ENCODE data around the gene APOB. TPM values are rescaled to one million over a fixed set of nuclear protein-coding genes. Genes with fewer than 3 reads are reported as not detected.

APOB gene
- total and polyA plus RNA-seq, 2 of the 13 experiments (the other 11 are each of a cell fraction or from before 2014, with no cell fraction given), result 1,569 to 2,515 TPM

DNA sequence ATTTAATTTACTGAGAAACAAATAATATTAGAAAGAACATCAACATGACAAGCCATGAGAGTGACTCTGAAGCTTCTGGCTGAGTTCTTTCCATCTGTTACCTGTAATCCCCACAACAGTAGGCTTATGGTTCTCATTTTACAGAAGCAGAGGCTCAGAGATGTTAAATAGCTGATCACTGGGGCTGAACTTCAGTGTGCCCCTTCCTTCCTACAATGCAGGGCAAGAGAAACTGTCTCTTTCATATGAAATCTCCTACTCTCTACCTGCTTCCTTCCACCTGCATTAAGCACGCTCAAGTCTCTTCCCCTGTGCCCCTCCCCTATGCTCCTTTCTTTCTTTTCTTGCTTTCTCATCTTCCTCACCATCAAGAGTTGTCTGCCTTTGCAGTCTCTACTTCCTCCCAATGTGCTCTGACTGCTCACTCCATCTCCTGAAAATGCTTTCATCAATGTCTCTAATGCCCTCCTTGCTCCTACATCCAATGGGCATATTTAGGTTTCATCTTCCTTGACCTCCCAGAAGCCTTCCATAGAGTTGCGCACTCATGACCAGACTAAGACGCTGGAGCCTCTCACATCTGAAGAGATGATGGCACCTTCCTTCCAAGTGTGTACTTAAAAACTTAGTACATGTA is 23.7 kb downstream of the APOB start (continued):
- TF ChIP-seq ZNF160 (CRISPR knock-in tag; IDR thresholded peaks at IDR 0.05), result no peak
- TF ChIP-seq ZNF367 (CRISPR knock-in tag; IDR thresholded peaks at IDR 0.05; ENCODE audit: borderline replicate concordance), result no peak
- TF ChIP-seq ZNF749 (CRISPR knock-in tag; IDR thresholded peaks at IDR 0.05; ENCODE audit: borderline replicate concordance), result no peak
- no peak for TF ChIP-seq SATB2 (CRISPR knock-in tag; IDR thresholded peaks at IDR 0.05)
- TF ChIP-seq LBX2 (CRISPR knock-in tag; IDR thresholded peaks at IDR 0.05; ENCODE audit: borderline replicate concordance), result no peak
- TF ChIP-seq FOSL2 (CRISPR knock-in tag; IDR thresholded peaks at IDR 0.05), result no peak
- TF ChIP-seq ZKSCAN1 (IDR thresholded peaks at IDR 0.05; ENCODE audit: low read length), result no peak
- no peak; the same call in 1 of the 2 replicates for TF ChIP-seq ZNF720 (CRISPR knock-in tag; IDR thresholded peaks at IDR 0.05)
- TF ChIP-seq KDM4B (CRISPR knock-in tag; IDR thresholded peaks at IDR 0.05), result no peak
- no peak for TF ChIP-seq ATM (IDR thresholded peaks at IDR 0.05; ENCODE audit: borderline replicate concordance)
- TF ChIP-seq ZNF318 (CRISPR knock-in tag; IDR thresholded peaks at IDR 0.05), result no peak
- TF ChIP-seq POGK (CRISPR knock-in tag; conservative IDR thresholded peaks at IDR 0.05), result no peak; the same call in 1 of the 2 replicates
- TF ChIP-seq ZNF703 (CRISPR knock-in tag; IDR thresholded peaks at IDR 0.05; ENCODE audit: borderline replicate concordance), result no peak
- peak; percentile 99 for TF ChIP-seq PAF1 (CRISPR knock-in tag; IDR thresholded peaks at IDR 0.05)
- TF ChIP-seq YEATS4 (CRISPR knock-in tag; IDR thresholded peaks at IDR 0.05; ENCODE audit: borderline replicate concordance), result no peak
- TF ChIP-seq ISL2 (CRISPR knock-in tag; IDR thresholded peaks at IDR 0.05), result no peak
- 0 out of 2 replicates have a peak, but pooled peaks have one; percentile 28 for TF ChIP-seq HDAC2 (CRISPR knock-in tag; IDR thresholded peaks at IDR 0.05)
- no peak for TF ChIP-seq NR3C1 (CRISPR knock-in tag; IDR thresholded peaks at IDR 0.05)

Measured in HepG2 (cell line).